Natural killer cell (primary cell): ENCODE results near the gene DDX3X. TPM values are rescaled to one million over a fixed set of nuclear protein-coding genes. Genes with fewer than 3 reads are reported as not detected.

ENCODE experiments used
- ATAC-seq, 3 donors: fragments of 150-1000 bp in 2 of 3; fragments of 200-7000 bp in 1 of 3; cut with Tn5 transposase; 1 replicate in 1 of 3; 2 replicates in 2 of 3; pipeline ENCODE4 v1.10.0; 2021; ENCODE audit warnings: mild to moderate bottlenecking in 2 of 3, moderate library complexity in 2 of 3
- DNase-seq, 2 donors: peaks; one replicate each; pipeline versions ENCODE4 v3.0.0 to v3.0.0-alpha.2; 2013 to 2021; ENCODE audit warnings: mixed read lengths in 1 of 2
- H3K27ac ChIP-seq: one replicate; pipeline ENCODE4 v1.5.1; 2013; ENCODE audit warnings: mild to moderate bottlenecking, low read length
- H3K27me3 ChIP-seq: one replicate; pipeline ENCODE4 v1.6.1; 2013; ENCODE audit warnings: low read length; ENCODE audit not compliant: control insufficient read depth, insufficient read depth
- H3K36me3 ChIP-seq: one replicate; pipeline ENCODE4 v1.6.1; 2013; ENCODE audit warnings: low read length; ENCODE audit not compliant: control insufficient read depth, insufficient read depth
- H3K4me1 ChIP-seq: one replicate; pipeline ENCODE4 v1.6.1; 2013; ENCODE audit warnings: low read length; ENCODE audit not compliant: control insufficient read depth, insufficient read depth
- H3K4me3 ChIP-seq: one replicate; pipeline ENCODE4 v1.5.1; 2013; ENCODE audit warnings: low read length
- H3K9me3 ChIP-seq: one replicate; pipeline ENCODE4 v1.6.1; 2013; ENCODE audit warnings: low read length; ENCODE audit not compliant: control insufficient read depth, insufficient read depth
- H3K27ac Mint-ChIP-seq, 2 donors: one replicate each; pipeline ENCODE4 v1.8.0; 2022; ENCODE audit warnings: mild to moderate bottlenecking in 2 of 2, mixed read lengths in 2 of 2, moderate library complexity in 1 of 2
- H3K27me3 Mint-ChIP-seq, 2 donors: one replicate each; pipeline ENCODE4 v1.8.0; 2022; ENCODE audit warnings: low read depth in 2 of 2, mixed read lengths in 2 of 2
- H3K36me3 Mint-ChIP-seq: one replicate; pipeline ENCODE4 v1.8.0; 2022; ENCODE audit warnings: mixed read lengths
- H3K4me1 Mint-ChIP-seq, 2 donors: one replicate each; pipeline ENCODE4 v1.8.0; 2022; ENCODE audit warnings: mixed read lengths in 2 of 2
- H3K4me3 Mint-ChIP-seq: one replicate; pipeline ENCODE4 v1.8.0; 2022; ENCODE audit warnings: mild to moderate bottlenecking, moderate library complexity, mixed read lengths
- H3K9me3 Mint-ChIP-seq, 2 donors: one replicate each; pipeline ENCODE4 v1.8.0; 2022; ENCODE audit warnings: mixed read lengths in 2 of 2
- WGBS: methylation state at CpG from one replicate; pipeline ENCODE4 v1.1.7; 2013; ENCODE audit warnings: missing lambda C conversion rate; ENCODE audit not compliant: insufficient coverage; 5-methylcytosine and 5-hydroxymethylcytosine counted together
- intact Hi-C: fragments of 100-400 bp; cut with micrococcal nuclease; formaldehyde crosslinking; loops from one replicate; pipeline ENCODE4 v1.14.2; 2022
- total RNA-seq, 4 donors: library from RNA; stranded (reverse); fragments of 120-200 nt in 1 of 4; gene quantifications; one replicate each; pipeline versions ENCODE4 v1.2.3 to v1.2.4, GENCODE V29; 2013 to 2022
- TF ChIP-seq, protein P1 (sequence below): fragments of 200-600 bp; IDR thresholded peaks from one replicate; pipeline ENCODE4 v1.8.0; 2022; ENCODE audit warnings: antibody characterized with exemption

The DDX3X gene
- total RNA-seq, 3 donors from 2014 or later (not counting 1 experiment from before 2014, with no cell fraction given), result 695 to 1,297 (median 1,054) TPM

DNA sequence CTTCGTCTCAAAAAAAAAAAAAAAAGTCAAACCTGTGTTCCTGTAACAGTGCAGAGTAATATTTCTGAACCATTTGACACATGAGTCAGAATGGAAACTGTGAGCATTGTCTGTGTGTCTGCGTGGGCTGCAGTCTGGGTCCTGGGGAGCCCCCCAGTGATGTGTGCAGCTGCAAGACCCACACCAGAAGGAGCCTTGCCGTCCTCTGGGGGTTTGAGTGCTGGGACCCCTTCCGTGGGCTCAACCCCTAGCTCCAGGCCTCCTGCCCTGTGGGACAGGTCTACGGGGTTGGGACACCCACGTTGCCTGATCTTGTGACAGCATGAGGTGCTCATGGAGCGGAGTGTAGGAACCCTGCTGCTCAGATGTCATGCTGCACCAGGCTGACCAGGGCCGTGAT lies 43.7 kb downstream of the DDX3X start:
- no peaks in the 10 kb centered on the region for H3K27me3 Mint-ChIP-seq
- H3K27ac Mint-ChIP-seq, result no peak overlapping the region
- Histone ChIP-seq H3K27ac (no peak overlapping the region), H3K27me3 (no peaks in the 10 kb centered on the region), H3K36me3 (no peaks in the 10 kb centered on the region), H3K4me1 (no peaks in the 10 kb centered on the region), H3K4me3 (no peak overlapping the region), H3K9me3 (no peaks in the 10 kb centered on the region)
- 77% methylated on average over 8 of the region's 8 CpGs for whole genome bisulfite sequencing
- DNase-seq (no peak), ATAC-seq (no peak)
- no peaks in the 10 kb centered on the region for H3K4me1 Mint-ChIP-seq
- TF ChIP-seq, protein P1, sequence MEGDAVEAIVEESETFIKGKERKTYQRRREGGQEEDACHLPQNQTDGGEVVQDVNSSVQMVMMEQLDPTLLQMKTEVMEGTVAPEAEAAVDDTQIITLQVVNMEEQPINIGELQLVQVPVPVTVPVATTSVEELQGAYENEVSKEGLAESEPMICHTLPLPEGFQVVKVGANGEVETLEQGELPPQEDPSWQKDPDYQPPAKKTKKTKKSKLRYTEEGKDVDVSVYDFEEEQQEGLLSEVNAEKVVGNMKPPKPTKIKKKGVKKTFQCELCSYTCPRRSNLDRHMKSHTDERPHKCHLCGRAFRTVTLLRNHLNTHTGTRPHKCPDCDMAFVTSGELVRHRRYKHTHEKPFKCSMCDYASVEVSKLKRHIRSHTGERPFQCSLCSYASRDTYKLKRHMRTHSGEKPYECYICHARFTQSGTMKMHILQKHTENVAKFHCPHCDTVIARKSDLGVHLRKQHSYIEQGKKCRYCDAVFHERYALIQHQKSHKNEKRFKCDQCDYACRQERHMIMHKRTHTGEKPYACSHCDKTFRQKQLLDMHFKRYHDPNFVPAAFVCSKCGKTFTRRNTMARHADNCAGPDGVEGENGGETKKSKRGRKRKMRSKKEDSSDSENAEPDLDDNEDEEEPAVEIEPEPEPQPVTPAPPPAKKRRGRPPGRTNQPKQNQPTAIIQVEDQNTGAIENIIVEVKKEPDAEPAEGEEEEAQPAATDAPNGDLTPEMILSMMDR, result no peak
- no peak overlapping the region for H3K4me3 Mint-ChIP-seq
- no peaks in the 10 kb centered on the region for H3K9me3 Mint-ChIP-seq
- intact Hi-C loops, result no loop called here
- H3K36me3 Mint-ChIP-seq, result no peaks in the 10 kb centered on the region

- Histone ChIP-seq H3K27ac (no peak overlapping the region), H3K36me3 (no peaks in the 10 kb centered on the region), H3K4me1 (peaks cover 3% of the 10 kb centered on the region), H3K4me3 (no peak overlapping the region), H3K27me3 (no peaks in the 10 kb centered on the region), H3K9me3 (no peaks in the 10 kb centered on the region)
- ATAC-seq (no peak), DNase-seq (no peak)
- Mint-ChIP-seq H3K36me3 (no peaks in the 10 kb centered on the region), H3K4me1 (peaks cover 0 to 7% of the 10 kb centered on the region in 2 donors), H3K9me3 (no peaks in the 10 kb centered on the region), H3K27me3 (no peaks in the 10 kb centered on the region), H3K4me3 (no peak overlapping the region), H3K27ac (no peak overlapping the region)
- TF ChIP-seq, protein P1, result no peak
- WGBS, result 100% methylated on average over 1 of the region's 5 CpGs
- intact Hi-C loops, result no loop called here
Measured at GRCh38 chrX:41381685-41382084, 47.7 kb downstream of the DDX3X start.

DNA sequence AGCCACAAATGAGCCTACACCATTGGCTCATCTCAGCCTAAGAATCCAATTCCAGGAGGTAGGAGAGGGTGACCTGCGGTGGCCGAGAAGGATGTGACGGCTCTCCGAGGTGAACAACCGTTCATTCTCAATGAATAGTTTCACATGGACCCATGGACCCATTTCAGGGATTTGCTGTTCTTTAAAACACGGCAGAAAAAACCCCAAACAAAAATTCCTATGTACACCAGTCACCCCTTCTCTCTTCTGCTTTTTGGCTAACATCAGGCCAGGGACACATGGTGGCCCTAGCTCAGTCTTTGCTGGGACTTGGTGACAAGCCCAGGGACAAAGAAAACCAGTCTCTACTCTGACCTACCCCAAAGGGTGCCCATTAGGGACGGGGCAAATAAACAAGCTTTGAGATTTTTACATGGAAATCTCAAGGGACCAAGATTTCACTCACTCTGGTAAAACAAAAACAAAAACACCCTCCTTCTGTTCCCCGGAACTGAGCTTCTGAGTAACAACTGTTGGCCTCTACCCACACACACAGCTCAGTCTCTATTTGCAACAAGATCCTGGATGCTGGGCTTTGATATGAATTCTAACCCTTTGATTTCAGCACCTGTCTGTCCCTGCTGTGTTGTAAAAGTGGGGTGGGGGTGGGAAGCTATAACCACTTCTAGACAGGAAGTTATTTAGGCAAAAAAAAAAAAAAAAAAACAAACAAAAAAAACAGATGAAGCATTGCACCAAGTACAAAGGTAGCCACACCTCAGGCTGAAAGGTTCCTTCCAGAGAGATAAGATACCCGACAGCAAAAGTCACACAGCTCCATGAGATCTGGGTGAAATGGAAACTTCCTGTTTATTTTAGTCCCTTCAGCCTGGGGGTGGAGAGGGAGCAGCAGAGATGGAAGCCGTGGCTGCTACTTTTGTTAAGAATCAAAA lies 49.0 kb downstream of the DDX3X start:
- 44% methylated on average over 6 of the region's 10 CpGs for WGBS
- Histone ChIP-seq H3K4me3 (no peak overlapping the region), H3K9me3 (no peaks in the 10 kb centered on the region), H3K36me3 (no peaks in the 10 kb centered on the region), H3K27ac (no peak overlapping the region), H3K4me1 (peaks cover 3% of the 10 kb centered on the region), H3K27me3 (no peaks in the 10 kb centered on the region)
- H3K4me1 Mint-ChIP-seq, result peaks cover 0 to 7% of the 10 kb centered on the region in 2 donors
- TF ChIP-seq, protein P1, result no peak
- H3K4me3 Mint-ChIP-seq, result no peak overlapping the region
- no peaks in the 10 kb centered on the region for H3K36me3 Mint-ChIP-seq
- no peaks in the 10 kb centered on the region for H3K9me3 Mint-ChIP-seq
- ATAC-seq (no peak), DNase-seq (peak in 1 of 2 donors; percentile 79)
- H3K27me3 Mint-ChIP-seq, result no peaks in the 10 kb centered on the region
- no peak overlapping the region for H3K27ac Mint-ChIP-seq
- intact Hi-C loops, result no loop called here
